ENCODE data around the gene LGR6.

DNA sequence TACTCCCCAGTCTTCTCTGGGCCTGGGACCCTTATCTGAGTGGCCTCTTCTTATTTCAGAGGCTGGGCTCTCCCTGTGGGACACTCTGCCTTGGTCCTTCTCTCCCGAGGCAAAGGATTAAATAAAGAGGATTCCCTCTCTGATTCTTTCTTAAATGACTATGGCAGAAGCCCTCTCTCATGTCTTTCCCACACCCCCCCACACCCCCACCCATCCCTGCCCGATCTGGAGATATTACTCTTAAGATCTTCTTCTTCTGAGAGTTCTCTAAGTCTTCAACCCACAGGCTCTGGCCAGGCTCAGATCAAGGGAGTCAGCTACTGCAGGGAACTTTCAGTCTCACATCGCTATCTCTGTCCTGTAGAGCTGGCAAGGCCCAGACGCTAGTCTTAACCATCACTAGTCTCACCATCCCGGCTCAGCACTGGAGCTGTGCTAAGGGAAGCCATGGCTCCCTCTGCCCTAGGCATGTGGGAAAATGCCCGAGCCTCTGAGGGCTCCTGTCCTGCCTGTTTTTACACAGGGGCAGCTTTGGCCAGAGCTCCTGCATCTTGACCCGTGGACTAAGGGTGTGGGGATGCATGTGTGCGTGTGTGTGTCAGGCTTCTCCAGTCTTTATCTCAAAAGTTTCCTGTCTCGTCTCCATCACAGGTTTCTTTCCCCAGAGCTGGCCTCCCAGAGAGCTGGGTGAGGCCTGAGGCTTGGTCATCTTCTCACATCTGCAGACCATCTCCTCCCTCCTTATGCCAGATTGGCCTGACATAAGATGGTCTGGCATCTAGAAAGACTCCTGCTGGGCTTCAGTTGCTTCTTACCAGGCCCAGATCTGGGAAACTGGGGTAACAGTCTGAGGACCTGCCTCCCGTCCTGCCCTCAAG is 36.7 kb downstream of the LGR6 start:
- TF ChIP-seq, protein P1, sequence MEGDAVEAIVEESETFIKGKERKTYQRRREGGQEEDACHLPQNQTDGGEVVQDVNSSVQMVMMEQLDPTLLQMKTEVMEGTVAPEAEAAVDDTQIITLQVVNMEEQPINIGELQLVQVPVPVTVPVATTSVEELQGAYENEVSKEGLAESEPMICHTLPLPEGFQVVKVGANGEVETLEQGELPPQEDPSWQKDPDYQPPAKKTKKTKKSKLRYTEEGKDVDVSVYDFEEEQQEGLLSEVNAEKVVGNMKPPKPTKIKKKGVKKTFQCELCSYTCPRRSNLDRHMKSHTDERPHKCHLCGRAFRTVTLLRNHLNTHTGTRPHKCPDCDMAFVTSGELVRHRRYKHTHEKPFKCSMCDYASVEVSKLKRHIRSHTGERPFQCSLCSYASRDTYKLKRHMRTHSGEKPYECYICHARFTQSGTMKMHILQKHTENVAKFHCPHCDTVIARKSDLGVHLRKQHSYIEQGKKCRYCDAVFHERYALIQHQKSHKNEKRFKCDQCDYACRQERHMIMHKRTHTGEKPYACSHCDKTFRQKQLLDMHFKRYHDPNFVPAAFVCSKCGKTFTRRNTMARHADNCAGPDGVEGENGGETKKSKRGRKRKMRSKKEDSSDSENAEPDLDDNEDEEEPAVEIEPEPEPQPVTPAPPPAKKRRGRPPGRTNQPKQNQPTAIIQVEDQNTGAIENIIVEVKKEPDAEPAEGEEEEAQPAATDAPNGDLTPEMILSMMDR (IDR thresholded peaks at IDR 0.05): no peak
- TF ChIP-seq POLR2AphosphoS5 (IDR thresholded peaks at IDR 0.05): no peak
